ENCODE data around the gene PVR. TPM values are rescaled to one million over a fixed set of nuclear protein-coding genes. Genes with fewer than 3 reads are reported as not detected.

The PVR gene, protein sequence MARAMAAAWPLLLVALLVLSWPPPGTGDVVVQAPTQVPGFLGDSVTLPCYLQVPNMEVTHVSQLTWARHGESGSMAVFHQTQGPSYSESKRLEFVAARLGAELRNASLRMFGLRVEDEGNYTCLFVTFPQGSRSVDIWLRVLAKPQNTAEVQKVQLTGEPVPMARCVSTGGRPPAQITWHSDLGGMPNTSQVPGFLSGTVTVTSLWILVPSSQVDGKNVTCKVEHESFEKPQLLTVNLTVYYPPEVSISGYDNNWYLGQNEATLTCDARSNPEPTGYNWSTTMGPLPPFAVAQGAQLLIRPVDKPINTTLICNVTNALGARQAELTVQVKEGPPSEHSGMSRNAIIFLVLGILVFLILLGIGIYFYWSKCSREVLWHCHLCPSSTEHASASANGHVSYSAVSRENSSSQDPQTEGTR
- total RNA-seq: 127 and 142 TPM in 2 replicates

DNA sequence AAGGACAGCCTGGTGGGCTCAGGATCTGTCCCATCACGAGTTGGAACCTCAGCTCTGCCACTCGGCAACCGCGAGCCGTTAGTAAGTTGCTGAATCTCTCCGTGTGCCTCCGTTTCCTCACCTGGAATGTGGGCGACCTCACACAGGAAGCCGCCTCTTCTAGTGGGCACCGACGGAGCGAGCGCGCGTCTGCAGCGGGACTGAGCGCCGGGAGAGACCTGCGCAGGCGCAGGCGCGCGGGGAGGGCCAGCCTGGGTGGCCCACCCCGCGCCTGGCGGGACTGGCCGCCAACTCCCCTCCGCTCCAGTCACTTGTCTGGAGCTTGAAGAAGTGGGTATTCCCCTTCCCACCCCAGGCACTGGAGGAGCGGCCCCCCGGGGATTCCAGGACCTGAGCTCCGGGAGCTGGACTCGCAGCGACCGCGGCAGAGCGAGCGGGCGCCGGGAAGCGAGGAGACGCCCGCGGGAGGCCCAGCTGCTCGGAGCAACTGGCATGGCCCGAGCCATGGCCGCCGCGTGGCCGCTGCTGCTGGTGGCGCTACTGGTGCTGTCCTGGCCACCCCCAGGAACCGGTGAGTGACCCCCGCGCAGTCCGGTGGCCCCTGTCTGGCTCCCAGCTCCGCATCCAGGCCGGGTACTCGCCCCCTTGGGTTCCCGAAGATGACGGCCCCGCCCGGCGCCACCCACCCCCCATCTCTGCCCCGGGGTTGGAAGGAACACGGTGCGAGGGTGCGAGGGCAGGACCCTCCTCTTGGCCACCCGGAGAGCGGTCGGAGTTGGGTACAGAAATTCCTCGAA, at the start of gene PVR:
Gene PVR, plus strand, starts transcription at position 306 of the 797 bp plus-strand sequence. Its CDS starts 187 bp downstream, at position 493.

DNA sequence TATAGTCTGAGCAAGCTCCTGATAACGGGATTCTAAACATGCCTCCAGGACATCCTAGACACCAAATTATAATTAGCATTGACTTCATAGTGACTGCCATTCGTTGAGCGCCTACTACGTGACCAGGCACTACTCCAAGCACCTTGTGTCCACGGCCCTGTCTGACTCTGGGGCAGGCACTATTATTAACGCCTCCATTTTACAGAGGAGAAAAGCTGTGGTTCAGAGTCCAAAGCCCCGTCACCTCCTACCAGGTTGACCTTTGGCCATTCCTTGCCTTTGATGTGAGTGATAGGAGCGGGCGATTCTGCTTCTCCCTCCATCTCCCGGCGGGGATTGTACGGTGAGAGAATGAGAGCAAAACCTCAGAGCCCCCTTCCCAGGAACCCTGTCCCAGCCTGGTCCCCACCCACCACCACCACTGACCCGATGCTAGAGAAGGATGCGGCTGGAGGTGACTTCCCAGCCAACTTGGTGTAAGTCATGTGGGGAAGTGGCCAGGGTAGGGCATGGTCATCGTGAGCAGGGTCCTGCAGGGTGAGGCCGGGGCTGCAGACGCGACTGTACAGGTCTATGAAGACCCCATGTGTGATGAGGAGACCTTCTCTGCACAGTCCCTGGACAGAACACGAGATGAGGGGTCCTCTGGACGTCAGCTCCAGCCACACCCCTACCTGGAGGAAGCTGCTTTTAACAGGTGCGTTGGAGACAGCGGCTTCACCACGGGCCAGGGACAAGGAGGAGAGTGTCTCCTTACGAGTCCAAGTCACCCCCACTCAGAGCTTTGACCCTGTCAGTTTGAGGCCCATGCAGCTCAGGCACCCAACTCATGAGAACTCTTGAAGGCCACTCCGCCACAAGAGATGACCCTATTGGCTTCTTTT, 30.2 kb upstream of the PVR start, which contains the start of gene IGSF23:
Gene IGSF23, plus strand, starts transcription at position 269 of the 884 bp plus-strand sequence. Its CDS starts 83 bp downstream, at position 352.

DNA sequence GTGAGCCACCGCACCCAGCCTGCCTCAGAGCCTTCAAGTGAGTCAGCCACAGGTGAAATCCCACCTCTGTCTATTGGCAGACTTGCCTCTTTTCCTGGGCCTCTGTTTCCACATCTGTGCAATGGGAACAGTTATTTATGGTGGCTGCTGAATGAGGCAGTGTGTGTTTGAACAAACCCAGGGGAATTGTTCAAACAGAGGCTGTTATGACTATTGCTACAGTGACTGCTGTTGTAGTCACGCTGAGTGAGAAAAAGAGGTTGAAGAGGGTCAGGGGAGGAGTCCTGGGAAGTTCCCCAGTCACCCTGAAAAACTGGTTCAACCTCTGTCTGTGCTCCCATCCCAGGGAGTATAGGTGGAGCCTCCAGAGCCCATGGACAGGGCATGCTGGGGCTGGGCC, 27.7 kb downstream of the PVR start, which contains the start of gene CEACAM19:
Gene CEACAM19, plus strand, starts transcription at position 83 of the 400 bp plus-strand sequence. CDS start 450 bp downstream, outside the sequence.

DNA sequence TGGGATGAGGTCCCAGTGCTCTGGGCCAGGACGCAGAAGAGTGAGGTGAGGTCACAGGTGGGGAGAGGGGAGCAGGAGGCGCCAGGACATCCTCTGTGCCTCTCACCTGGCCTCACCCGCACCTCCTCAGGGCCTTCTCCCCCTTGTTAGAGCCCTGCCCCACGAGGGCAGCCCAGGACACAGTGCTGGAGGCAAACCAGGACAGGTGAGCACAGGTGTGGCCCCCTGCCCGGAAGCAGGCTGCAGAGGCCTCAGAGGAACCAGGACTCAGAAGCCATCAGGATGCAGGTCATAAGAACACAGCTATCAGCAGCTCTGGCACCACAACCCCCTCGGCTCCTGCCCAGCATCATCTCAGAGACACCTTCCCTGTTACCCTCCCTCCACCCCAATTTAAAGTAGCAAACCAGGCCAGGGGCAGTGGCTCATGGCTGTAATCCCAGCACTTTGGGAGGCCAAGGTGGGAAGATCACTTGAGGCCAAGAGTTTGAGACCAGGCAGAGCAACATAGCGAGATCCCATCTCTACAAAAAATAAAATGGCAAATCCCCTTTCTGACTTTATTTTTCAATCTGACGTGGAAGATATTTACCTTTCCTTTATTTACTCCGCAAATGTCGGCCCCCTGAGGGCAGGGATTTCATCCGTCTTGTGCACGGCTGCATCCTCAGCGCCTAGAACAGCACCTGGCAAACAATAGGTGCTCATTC, 54.9 kb downstream of the PVR start, which contains the start of gene CEACAM16:
Gene CEACAM16, plus strand, starts transcription at position 660 of the 710 bp plus-strand sequence. CDS start 2,306 bp downstream, outside the sequence.

Other genes starting within 250 kb of the PVR start
- gene ZNF285, start 242.3 kb upstream of the PVR start, total RNA-seq: 3.1 and 3.4 TPM in 2 replicates
- 8.6 and 13.0 TPM in 2 replicates for gene ZNF229, start 195.4 kb upstream of the PVR start, total RNA-seq
- gene ZNF180, start 143.4 kb upstream of the PVR start, total RNA-seq: 5.8 and 7.3 TPM in 2 replicates
- gene CEACAM20, start 114.2 kb upstream of the PVR start, total RNA-seq: not detected in 2 replicates
- gene IGSF23, start 30.3 kb upstream of the PVR start, total RNA-seq: 0.19 and 0.28 TPM in 2 replicates
- gene CEACAM19, start 27.6 kb downstream of the PVR start, total RNA-seq: 1.1 and 1.3 TPM in 2 replicates
- gene CEACAM16, start 55.2 kb downstream of the PVR start, total RNA-seq: under 0.01 TPM in 1 of 2 replicates, not detected in the other
- gene BCL3, start 104.8 kb downstream of the PVR start, total RNA-seq: 2.5 and 4.8 TPM in 2 replicates
- gene CBLC, start 134.0 kb downstream of the PVR start, total RNA-seq: under 0.01 TPM in 2 replicates
- gene BCAM, start 165.2 kb downstream of the PVR start, total RNA-seq: 5.4 and 8.2 TPM in 2 replicates
- gene NECTIN2, start 202.4 kb downstream of the PVR start, total RNA-seq: 60.9 and 65.0 TPM in 2 replicates
- gene TOMM40, start 247.3 kb downstream of the PVR start, total RNA-seq: 36.9 and 94.9 TPM in 2 replicates

All from regular cardiac myocyte (primary cell).